Gastroesophageal sphincter (tissue), 4 donors: Measurements from ENCODE around the gene AUTS2. TPM values are rescaled to one million over a fixed set of nuclear protein-coding genes. Genes with fewer than 3 reads are reported as not detected.

Experiments
- ATAC-seq: fragments of 150-250 bp; one replicate; pipeline ENCODE4 v1.9.1; 2016; ENCODE audit warnings: mild to moderate bottlenecking, moderate library complexity
- H3K27ac ChIP-seq, 4 donors: fragments of 200-600 bp; sonication (generic) in 3 of 4; 1 replicate in 3 of 4; 2 replicates in 1 of 4; pipeline ENCODE4 v1.5.1; 2016 to 2019
- H3K27me3 ChIP-seq: fragments of 200-600 bp; sonication (generic); one replicate; pipeline ENCODE4 v1.5.1; 2019
- H3K36me3 ChIP-seq, 2 donors: fragments of 200-600 bp; sonication (generic); one replicate each; pipeline ENCODE4 v1.5.1; 2019; ENCODE audit warnings: control low read depth in 1 of 2
- H3K4me1 ChIP-seq, 3 donors: fragments of 200-600 bp; sonication (generic); 1 replicate in 2 of 3; 2 replicates in 1 of 3; pipeline ENCODE4 v1.5.1; 2016 to 2019; ENCODE audit warnings: control low read depth in 2 of 3
- H3K4me3 ChIP-seq, 2 donors: fragments of 200-600 bp; sonication (generic); one replicate each; pipeline ENCODE4 v1.5.1; 2019; ENCODE audit warnings: mild to moderate bottlenecking in 1 of 2, moderate library complexity in 1 of 2
- H3K9me3 ChIP-seq, 3 donors: fragments of 200-600 bp; sonication (generic); one replicate each; pipeline ENCODE4 v1.5.1; 2017 to 2019; ENCODE audit warnings: control low read depth in 2 of 3
- EP300 ChIP-seq: sonication (generic); formaldehyde crosslinking; IDR thresholded peaks from one replicate; pipeline ENCODE4 v1.6.1; 2017; ENCODE audit warnings: antibody characterized with exemption, mild to moderate bottlenecking
- POLR2A ChIP-seq, 2 donors: fragments of 450-650 bp; IDR thresholded peaks; one replicate each; pipeline ENCODE4 v1.6.1; 2017; ENCODE audit warnings: antibody characterized with exemption in 2 of 2, mild to moderate bottlenecking in 2 of 2, moderate library complexity in 1 of 2
- POLR2AphosphoS5 ChIP-seq: sonication (generic); formaldehyde crosslinking; IDR thresholded peaks from one replicate; pipeline ENCODE4 v1.6.1; 2017; ENCODE audit warnings: antibody characterized with exemption
- WGBS, 2 donors: methylation state at CpG; one replicate each; pipeline ENCODE4 v1.1.5; 2018; ENCODE audit warnings: low coverage in 1 of 2; 5-methylcytosine and 5-hydroxymethylcytosine counted together
- total RNA-seq, 4 donors: library from RNA; depleted of rRNA; stranded (reverse); fragments of >200 nt; gene quantifications; one replicate each; pipeline ENCODE4 v1.1.0, GENCODE V29; 2016
- TF ChIP-seq, protein P1 (sequence below), 4 experiments: fragments of 200-600 bp in 2 of 4; fragments of 450-650 bp in 2 of 4; sonication (generic) in 1 of 4; IDR thresholded peaks; one replicate each; pipeline ENCODE4 v1.5.1; 2017 to 2019; ENCODE audit warnings: antibody characterized with exemption in 4 of 4, mild to moderate bottlenecking in 2 of 4, moderate library complexity in 2 of 4

AUTS2 gene
- total RNA-seq, 4 donors from 2014 or later, result 12.2 to 48.7 (median 44.1) TPM

DNA sequence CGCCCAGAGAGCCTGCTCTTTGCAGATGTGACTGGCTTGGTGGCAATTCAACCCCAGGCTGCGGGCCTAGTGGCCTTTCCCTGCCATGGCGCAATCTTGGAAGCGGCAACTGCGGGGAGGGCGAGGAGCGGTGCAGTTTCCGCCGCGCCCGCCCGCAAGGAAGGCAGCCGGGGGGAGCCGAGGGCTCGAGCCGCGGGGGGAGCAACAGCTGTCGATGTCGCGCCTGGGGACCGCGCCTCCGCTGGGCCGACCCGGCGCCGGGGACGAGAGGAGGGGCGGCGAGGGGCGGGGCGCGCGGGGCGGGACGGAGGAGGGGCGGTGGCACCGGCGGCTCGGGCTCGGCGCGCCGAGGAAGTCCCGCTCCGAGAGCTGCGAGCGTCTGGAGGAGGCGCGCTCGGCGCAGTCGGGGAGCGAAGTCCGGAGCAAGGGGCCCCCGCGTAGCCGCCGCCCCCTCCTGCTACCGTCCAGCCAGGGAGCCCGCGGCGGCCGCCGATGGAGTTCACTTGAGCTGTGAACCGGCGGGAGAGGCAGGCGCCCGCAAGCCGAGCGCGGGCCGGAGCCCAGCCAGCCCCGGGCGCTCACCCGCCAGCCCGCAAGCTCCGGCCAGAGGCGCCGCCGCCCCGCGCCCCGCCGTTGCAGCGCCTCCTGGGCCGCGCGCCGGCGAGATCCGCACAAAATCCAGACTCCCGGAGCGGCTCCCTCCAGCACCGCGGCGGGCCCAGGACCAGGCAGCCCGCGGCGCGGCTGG lies 1095.6 kb downstream of the AUTS2 start:
- no peaks in the 10 kb centered on the region for H3K27me3 ChIP-seq
- WGBS, 2 donors, result 0% methylated on average over 2 of the region's 101 CpGs; no CpG with 5 or more reads in 1 of the 2 donors
- H3K4me1 ChIP-seq, result peaks cover 0 to 44% (median 4%) of the 10 kb centered on the region in 3 donors
- no peaks in the 10 kb centered on the region for H3K9me3 ChIP-seq
- TF ChIP-seq EP300, result no peak
- TF ChIP-seq POLR2A (IDR thresholded peaks at IDR 0.05), result peak; percentile 43 to 53
- TF ChIP-seq POLR2AphosphoS5, result peak; percentile 63
- TF ChIP-seq, protein P1, sequence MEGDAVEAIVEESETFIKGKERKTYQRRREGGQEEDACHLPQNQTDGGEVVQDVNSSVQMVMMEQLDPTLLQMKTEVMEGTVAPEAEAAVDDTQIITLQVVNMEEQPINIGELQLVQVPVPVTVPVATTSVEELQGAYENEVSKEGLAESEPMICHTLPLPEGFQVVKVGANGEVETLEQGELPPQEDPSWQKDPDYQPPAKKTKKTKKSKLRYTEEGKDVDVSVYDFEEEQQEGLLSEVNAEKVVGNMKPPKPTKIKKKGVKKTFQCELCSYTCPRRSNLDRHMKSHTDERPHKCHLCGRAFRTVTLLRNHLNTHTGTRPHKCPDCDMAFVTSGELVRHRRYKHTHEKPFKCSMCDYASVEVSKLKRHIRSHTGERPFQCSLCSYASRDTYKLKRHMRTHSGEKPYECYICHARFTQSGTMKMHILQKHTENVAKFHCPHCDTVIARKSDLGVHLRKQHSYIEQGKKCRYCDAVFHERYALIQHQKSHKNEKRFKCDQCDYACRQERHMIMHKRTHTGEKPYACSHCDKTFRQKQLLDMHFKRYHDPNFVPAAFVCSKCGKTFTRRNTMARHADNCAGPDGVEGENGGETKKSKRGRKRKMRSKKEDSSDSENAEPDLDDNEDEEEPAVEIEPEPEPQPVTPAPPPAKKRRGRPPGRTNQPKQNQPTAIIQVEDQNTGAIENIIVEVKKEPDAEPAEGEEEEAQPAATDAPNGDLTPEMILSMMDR (IDR thresholded peaks at IDR 0.05), result peak in 3 of 4 experiments; percentile 35 to 56 (median 48)
- peak overlapping the region; percentile 63 to 90 for H3K4me3 ChIP-seq
- no peaks in the 10 kb centered on the region for H3K36me3 ChIP-seq
- peak; percentile 86 for ATAC-seq
- H3K27ac ChIP-seq, result peak overlapping the region; percentile 68 to 90 (median 84)

DNA sequence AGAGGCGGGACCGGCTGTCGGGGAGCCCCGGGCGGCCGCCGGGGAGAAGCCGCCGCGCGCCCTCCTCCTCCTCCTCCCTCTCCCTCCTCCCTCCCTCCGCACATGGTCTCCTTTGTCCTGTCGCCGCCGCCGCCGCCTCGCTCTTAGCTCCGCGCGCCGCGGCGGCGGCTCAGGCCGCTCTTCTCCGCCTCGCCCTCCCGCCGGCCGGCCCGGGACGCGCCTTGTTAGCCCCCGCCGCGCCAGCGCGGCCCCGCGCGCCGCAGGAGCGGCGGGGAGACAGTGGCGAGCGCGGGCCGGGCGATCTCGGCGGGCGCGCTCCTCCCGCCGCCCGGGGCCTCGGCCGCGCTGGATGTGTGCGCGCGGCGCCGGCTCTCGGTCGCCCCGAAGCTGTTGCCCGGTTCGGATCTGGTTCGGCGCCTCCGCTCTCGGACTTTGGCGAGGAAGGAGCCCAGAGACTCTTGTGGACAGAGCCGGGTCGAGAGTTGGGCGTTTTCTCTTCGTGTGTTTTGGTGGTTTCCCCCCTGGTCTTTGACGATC lies 1096.2 kb downstream of the AUTS2 start:
- peak overlapping the region; percentile 63 to 90 for H3K4me3 ChIP-seq
- peaks cover 0 to 44% (median 4%) of the 10 kb centered on the region in 3 donors for H3K4me1 ChIP-seq
- H3K36me3 ChIP-seq, result no peaks in the 10 kb centered on the region
- no peaks in the 10 kb centered on the region for H3K9me3 ChIP-seq
- peak overlapping the region; percentile 68 to 90 (median 84) for H3K27ac ChIP-seq
- TF ChIP-seq POLR2A (IDR thresholded peaks at IDR 0.05), result no peak
- no peak for TF ChIP-seq EP300
- no peak for TF ChIP-seq POLR2AphosphoS5
- TF ChIP-seq, protein P1 (IDR thresholded peaks at IDR 0.05), result no peak
- WGBS, 2 donors, result no CpG with 5 or more reads among the region's 80 CpGs
- peak; percentile 37 for ATAC-seq
- H3K27me3 ChIP-seq, result no peaks in the 10 kb centered on the region

DNA sequence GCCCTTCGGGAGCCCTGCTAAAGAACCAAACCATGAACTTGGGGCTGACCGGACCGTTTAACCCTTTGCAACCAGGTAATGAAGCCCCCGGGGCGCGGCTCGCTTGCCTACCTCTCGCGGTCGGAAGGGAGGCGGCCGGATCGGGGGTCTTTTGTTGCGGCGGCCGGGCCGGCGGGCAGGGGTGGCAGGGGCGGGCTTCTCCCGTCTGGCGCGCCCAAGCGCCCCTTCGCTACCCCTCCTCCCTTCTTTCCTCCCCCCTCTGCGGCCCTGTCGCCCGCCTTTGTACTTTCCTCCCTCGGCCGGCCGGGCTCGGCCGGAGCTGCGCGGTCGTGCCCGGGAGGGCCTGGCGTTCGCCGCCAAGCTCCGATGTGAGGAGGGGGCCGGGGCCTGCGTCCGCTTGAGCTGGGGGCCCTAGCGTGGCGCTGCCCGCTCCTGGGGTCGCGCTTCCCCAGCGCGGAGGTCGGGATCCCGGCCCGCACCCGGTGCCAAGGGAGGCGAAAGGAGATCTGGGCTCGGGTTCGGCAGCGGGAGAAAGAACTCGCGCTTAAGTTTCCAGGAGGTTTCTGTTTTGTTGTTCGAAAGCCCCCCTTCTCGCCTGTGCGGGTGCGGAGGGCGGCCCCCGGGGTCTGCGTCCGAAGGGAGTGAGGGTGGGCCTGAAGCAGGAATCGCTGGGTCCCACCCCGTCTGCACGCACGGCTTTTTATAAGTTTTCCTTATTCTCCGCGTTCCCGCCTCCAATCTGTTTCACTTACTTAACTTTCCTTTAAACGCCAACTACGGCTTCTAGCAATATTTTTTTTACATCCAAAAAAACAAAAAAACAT lies 1096.9 kb downstream of the AUTS2 start:
- H3K27me3 ChIP-seq, result no peaks in the 10 kb centered on the region
- H3K36me3 ChIP-seq, result no peaks in the 10 kb centered on the region
- no peak for ATAC-seq
- no peaks in the 10 kb centered on the region for H3K9me3 ChIP-seq
- peaks cover 0 to 44% (median 4%) of the 10 kb centered on the region in 3 donors for H3K4me1 ChIP-seq
- no peak for TF ChIP-seq EP300
- TF ChIP-seq, protein P1 (IDR thresholded peaks at IDR 0.05), result no peak
- TF ChIP-seq POLR2A (IDR thresholded peaks at IDR 0.05), result no peak
- TF ChIP-seq POLR2AphosphoS5, result no peak
- H3K27ac ChIP-seq, result peak overlapping the region; percentile 7 to 90 (median 84)
- peak overlapping the region; percentile 63 to 90 for H3K4me3 ChIP-seq
- WGBS, 2 donors, result 0% methylated on average over 2 to 7 of the region's 77 CpGs

DNA sequence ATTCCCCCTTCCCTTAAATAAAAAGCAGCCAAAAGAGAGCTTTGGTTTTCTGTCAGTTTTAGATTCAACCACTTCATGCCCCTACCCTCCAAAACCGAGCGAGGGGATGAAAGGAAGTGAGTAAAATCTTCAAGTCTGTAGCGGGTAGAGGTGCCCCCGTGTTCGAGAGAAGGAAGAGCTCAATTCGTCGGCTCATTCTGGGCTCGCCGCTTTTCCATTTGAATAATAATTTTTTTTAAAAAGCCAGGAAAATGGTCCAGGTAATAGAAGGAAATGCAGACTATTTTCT lies 1097.5 kb downstream of the AUTS2 start:
- no peaks in the 10 kb centered on the region for H3K36me3 ChIP-seq
- H3K27me3 ChIP-seq, result no peaks in the 10 kb centered on the region
- H3K27ac ChIP-seq, result peak overlapping the region in 3 of 4 donors; percentile 24 to 90 (median 89)
- TF ChIP-seq, protein P1 (IDR thresholded peaks at IDR 0.05), result peak in 1 of 4 experiments; percentile 9
- TF ChIP-seq EP300, result no peak
- TF ChIP-seq POLR2A (IDR thresholded peaks at IDR 0.05), result no peak
- TF ChIP-seq POLR2AphosphoS5, result peak; percentile 2
- no peak for ATAC-seq
- peak overlapping the region; percentile 63 to 90 for H3K4me3 ChIP-seq
- H3K9me3 ChIP-seq, result no peaks in the 10 kb centered on the region
- 0 to 1% methylated on average over 9 of the region's 9 CpGs for WGBS, 2 donors
- H3K4me1 ChIP-seq, result peaks cover 0 to 44% (median 4%) of the 10 kb centered on the region in 3 donors
